Activated CD4-positive, alpha-beta T cell treated with anti-CD3 and anti-CD28 coated beads, Interleukin-2, amount 10 ng/mL, durations not matched to agents 24 days and 14 days (primary cell): ENCODE measurements around the gene TTK. TPM values are rescaled to one million over a fixed set of nuclear protein-coding genes. Genes with fewer than 3 reads are reported as not detected.

ENCODE experiments used
- DNase-seq: peaks from one replicate; pipeline ENCODE4 v3.0.0; 2022
- H3K27ac Mint-ChIP-seq: one replicate; pipeline ENCODE4 v1.8.0; 2022; ENCODE audit warnings: mild to moderate bottlenecking, mixed read lengths
- H3K27me3 Mint-ChIP-seq: one replicate; pipeline ENCODE4 v1.8.0; 2022; ENCODE audit warnings: mixed read lengths
- H3K36me3 Mint-ChIP-seq: one replicate; pipeline ENCODE4 v1.8.0; 2022; ENCODE audit warnings: low read depth, mild to moderate bottlenecking, mixed read lengths
- H3K4me1 Mint-ChIP-seq: one replicate; pipeline ENCODE4 v1.8.0; 2021; ENCODE audit warnings: mixed read lengths
- H3K4me3 Mint-ChIP-seq: one replicate; pipeline ENCODE4 v1.8.0; 2022; ENCODE audit warnings: mild to moderate bottlenecking, moderate library complexity, mixed read lengths
- H3K9me3 Mint-ChIP-seq: one replicate; pipeline ENCODE4 v1.8.0; 2021; ENCODE audit warnings: mixed read lengths
- intact Hi-C: fragments of 100-400 bp; cut with micrococcal nuclease; formaldehyde crosslinking; loops from one replicate; pipeline ENCODE4 v1.15.1; 2023
- total RNA-seq: library from RNA; stranded (reverse); gene quantifications from 2 replicates; pipeline ENCODE4 v1.2.3, GENCODE V29; 2022

The TTK gene
- 21.9 and 22.4 TPM in 2 replicates for total RNA-seq

DNA sequence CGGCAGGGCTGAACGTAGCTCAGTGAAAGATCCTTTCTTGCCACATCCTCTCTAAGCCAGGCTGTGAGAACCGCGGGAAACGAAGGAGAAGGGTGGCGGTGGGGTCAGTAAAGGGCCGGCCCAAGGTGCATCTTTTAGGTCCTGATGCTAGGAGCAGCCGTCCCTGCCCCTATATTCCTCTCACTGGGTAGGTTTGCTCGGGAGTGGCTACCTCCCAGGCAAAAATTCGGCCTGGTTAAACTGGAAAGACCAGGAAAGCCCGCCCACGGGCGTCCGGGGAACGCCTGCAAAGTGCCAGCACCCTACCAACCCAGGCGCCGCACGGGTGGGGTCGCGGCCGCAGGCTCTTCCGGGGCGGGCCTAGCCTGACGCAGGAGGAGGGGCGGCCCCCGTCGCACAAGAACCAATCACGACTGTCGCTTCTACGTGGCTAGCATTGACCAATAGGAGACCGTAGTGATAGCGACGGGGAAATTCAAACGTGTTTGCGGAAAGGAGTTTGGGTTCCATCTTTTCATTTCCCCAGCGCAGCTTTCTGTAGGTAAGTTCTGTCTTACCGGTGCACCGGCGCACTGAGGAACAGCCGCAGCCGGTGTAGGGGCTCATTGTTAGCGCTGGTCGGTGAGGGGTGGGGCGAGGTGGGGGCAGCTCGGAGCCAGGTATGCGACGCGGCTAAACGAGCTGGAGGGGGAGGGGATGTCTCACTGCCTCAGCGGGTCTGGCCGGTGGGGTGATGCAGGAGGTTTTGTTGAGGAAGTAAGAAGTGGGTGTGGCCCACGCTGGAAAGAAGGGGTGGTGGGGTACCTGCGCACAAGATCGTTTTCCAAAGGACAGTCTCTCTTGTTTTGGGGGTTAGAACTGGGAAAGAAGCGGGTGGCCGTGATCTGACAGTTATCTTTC lies at the start of gene TTK:
TSS of gene TTK (plus strand) at position 477 of the 900 bp plus-strand sequence. CDS start 1,195 bp downstream, outside the sequence.
- H3K27me3 Mint-ChIP-seq, result peaks cover 6% of the 10 kb centered on the region
- H3K36me3 Mint-ChIP-seq, result peaks cover 20% of the 10 kb centered on the region
- peaks cover 37% of the 10 kb centered on the region for H3K4me1 Mint-ChIP-seq
- DNase-seq, result peak; percentile 98
- intact Hi-C loops, result loop anchor here (1.0 to 10.0 kb wide), 7 partner anchors 28 to 1750 kb away; partner anchors contain the start of genes BCKDHB, ELOVL4, IRAK1BP1 and TENT5A
- no peaks in the 10 kb centered on the region for H3K9me3 Mint-ChIP-seq
- peak within 1 kb of the TSS; percentile 96 for H3K27ac Mint-ChIP-seq
- H3K4me3 Mint-ChIP-seq, result peak within 1 kb of the TSS; percentile 98

- Mint-ChIP-seq H3K4me3 (no peak overlapping the region), H3K27me3 (peaks cover 22% of the 10 kb centered on the region), H3K4me1 (no peaks in the 10 kb centered on the region), H3K9me3 (peaks cover 8% of the 10 kb centered on the region), H3K27ac (no peak overlapping the region), H3K36me3 (no peaks in the 10 kb centered on the region)
- DNase-seq, result no peak
- intact Hi-C loops, result no loop called here
These were observed 49.6 kb upstream of the TTK start for GRCh38 chr6:79954849-79955248.

DNA sequence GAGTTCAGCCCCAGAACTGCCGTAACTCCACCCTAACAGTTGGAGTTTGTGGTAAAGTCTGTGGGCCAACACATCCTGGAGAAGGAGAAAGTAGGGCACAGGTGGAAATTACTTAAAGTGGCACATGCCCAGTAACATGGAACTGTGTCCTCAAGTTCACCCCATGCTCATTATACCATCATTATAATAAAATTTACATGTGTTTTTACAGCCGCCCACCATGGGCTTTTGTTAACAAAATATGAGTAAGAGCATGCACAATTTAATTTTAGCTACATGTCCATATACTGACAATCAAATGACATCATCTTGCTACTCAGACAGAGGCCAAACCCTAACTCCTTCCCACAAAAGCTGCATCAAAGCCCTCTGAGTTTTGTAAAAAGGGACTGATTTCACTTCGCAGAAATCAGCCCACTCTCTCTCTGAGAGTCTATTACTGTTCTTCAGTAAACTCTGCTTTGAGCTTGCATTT lies 39.8 kb upstream of the TTK start:
- peaks cover 25% of the 10 kb centered on the region for H3K9me3 Mint-ChIP-seq
- no peaks in the 10 kb centered on the region for H3K36me3 Mint-ChIP-seq
- DNase-seq, result no peak
- intact Hi-C loops, result no loop called here
- no peak overlapping the region for H3K4me3 Mint-ChIP-seq
- H3K27ac Mint-ChIP-seq, result no peak overlapping the region
- peaks cover 4% of the 10 kb centered on the region for H3K4me1 Mint-ChIP-seq
- peaks cover 26% of the 10 kb centered on the region for H3K27me3 Mint-ChIP-seq

DNA sequence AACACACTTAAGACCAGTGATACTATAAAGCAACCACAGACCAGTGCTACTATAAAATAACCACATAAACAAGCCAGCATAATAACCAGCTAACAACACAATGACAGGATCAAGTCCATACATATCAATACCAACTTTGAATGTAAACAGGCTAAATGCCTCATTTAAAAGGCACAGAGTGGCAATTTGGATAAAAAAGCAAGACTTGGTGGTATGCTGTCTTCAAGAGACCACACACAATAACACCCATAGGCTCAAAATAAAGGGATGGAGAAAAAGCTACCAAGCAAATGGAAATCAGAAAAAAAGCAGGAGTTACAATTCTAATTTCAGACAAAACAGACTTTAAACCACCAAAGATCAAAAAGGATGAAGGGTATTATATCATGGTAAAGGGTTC lies 37.3 kb upstream of the TTK start:
- DNase-seq, result no peak
- H3K4me3 Mint-ChIP-seq, result no peak overlapping the region
- H3K36me3 Mint-ChIP-seq, result no peaks in the 10 kb centered on the region
- H3K9me3 Mint-ChIP-seq, result peaks cover 29% of the 10 kb centered on the region
- peaks cover 4% of the 10 kb centered on the region for H3K4me1 Mint-ChIP-seq
- peaks cover 18% of the 10 kb centered on the region for H3K27me3 Mint-ChIP-seq
- H3K27ac Mint-ChIP-seq, result no peak overlapping the region
- intact Hi-C loops, result no loop called here

- Mint-ChIP-seq H3K4me1 (peaks cover 2% of the 10 kb centered on the region), H3K36me3 (no peaks in the 10 kb centered on the region), H3K27me3 (peaks cover 13% of the 10 kb centered on the region), H3K4me3 (no peak overlapping the region), H3K9me3 (peaks cover 24% of the 10 kb centered on the region), H3K27ac (no peak overlapping the region)
- intact Hi-C loops, result no loop called here
- DNase-seq, result no peak
These were observed 34.7 kb upstream of the TTK start for GRCh38 chr6:79969784-79970183.

DNA sequence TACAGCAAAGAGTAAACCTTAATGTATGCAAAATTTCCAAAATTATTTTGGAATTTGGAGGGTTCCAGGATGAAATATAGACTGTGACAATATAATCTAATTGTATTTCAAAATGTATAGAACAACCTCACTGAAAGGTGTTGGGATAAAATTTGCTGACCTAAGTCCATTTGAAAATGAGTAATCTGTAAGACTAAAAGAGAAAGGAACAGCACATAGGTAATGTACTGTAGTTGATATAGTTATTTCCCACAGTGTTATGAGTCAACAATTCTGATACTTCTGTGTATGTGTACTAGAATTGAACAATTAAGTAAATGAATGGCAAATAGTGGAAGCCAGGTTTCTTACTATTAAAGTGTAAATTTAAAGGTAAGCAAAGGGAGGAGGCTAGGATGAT lies 33.3 kb upstream of the TTK start:
- Mint-ChIP-seq H3K4me1 (no peaks in the 10 kb centered on the region), H3K4me3 (no peak overlapping the region), H3K27ac (no peak overlapping the region), H3K36me3 (no peaks in the 10 kb centered on the region), H3K27me3 (peaks cover 20% of the 10 kb centered on the region), H3K9me3 (peaks cover 24% of the 10 kb centered on the region)
- no peak for DNase-seq
- intact Hi-C loops, result no loop called here

DNA sequence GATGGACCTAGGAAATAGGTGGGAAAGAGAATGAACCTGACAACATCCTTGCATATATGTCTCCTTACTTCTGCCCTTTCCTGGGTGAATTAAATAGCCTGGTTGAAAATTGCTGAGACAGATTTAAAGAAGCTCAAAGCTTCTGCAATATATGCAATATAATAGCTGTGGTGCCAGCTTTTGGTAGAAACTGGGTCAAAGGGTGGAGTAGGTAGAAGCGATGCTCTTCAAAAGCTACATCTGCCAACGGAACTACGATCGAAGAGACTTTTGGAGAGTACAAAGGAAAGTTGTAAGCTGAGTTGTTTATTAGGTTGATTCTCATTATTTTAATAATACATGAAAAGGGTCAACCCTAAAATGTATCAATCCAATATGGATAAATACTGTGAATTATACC lies 22.8 kb upstream of the TTK start:
- no peak overlapping the region for H3K4me3 Mint-ChIP-seq
- no peaks in the 10 kb centered on the region for H3K36me3 Mint-ChIP-seq
- no peak for DNase-seq
- intact Hi-C loops, result no loop called here
- H3K4me1 Mint-ChIP-seq, result no peaks in the 10 kb centered on the region
- H3K27ac Mint-ChIP-seq, result no peak overlapping the region
- no peaks in the 10 kb centered on the region for H3K9me3 Mint-ChIP-seq
- H3K27me3 Mint-ChIP-seq, result peaks cover 6% of the 10 kb centered on the region

DNA sequence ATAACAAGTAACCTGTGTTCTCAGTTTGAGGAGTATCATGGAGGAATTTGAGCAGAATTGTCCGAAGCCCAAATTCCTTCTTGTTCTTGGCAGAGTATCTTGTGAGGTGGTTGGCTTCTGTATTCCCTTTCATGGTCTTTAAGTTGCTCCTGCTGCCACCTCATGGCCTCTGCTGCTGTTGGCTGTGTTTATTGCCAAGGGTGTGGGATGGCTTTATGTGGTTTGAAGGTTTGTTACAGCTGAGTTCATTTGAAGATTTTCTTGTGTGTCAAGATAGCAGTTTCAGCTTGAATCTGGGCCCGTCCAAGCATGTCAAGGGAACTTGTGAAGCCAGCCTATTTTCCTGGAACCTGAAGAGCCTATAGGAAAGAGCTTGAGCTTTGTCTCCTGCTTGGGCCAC lies 20.2 kb upstream of the TTK start:
- no peak overlapping the region for H3K4me3 Mint-ChIP-seq
- no peaks in the 10 kb centered on the region for H3K36me3 Mint-ChIP-seq
- peaks cover 2% of the 10 kb centered on the region for H3K27me3 Mint-ChIP-seq
- no peaks in the 10 kb centered on the region for H3K4me1 Mint-ChIP-seq
- intact Hi-C loops, result no loop called here
- H3K27ac Mint-ChIP-seq, result no peak overlapping the region
- H3K9me3 Mint-ChIP-seq, result no peaks in the 10 kb centered on the region
- DNase-seq, result no peak

DNA sequence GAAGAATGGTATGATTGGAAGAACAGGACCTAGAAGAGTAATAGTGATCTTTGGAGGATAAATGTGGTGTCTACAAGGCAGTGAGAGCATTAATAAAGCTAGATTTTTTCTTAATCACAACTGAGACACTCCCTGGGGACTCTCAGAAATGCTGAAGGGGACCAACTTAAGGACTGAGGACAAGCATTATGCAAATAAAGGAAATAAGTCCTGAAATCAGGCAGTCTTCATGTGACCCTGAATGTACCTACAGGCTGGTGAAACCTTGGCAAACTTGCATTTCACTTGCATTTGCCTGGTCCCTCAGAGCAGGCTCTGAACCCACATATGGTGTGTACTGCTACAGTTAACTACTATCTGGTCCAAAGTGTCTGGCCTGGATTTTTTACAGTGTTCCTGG lies 19.3 kb upstream of the TTK start:
- no peaks in the 10 kb centered on the region for H3K9me3 Mint-ChIP-seq
- DNase-seq, result no peak
- no peak overlapping the region for H3K27ac Mint-ChIP-seq
- H3K4me1 Mint-ChIP-seq, result no peaks in the 10 kb centered on the region
- intact Hi-C loops, result no loop called here
- no peak overlapping the region for H3K4me3 Mint-ChIP-seq
- H3K27me3 Mint-ChIP-seq, result peaks cover 2% of the 10 kb centered on the region
- H3K36me3 Mint-ChIP-seq, result no peaks in the 10 kb centered on the region

DNA sequence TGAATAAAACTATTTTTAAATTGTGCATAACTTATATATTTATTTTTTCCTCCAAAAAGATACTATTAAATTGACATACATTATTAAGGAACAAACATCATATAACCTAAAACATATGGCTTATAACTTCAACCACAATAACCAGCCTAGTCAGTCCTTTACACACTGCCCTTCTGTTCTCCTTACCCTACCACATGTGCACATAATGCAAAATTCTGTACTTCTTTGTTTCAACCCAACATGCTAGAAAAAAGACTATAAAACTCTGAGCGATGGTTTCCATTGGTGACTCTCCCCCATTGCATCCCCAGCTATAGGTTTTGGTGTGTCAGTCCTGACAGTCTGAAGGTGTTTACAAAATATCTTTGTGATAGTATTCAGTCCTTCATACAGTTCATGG lies 14.8 kb upstream of the TTK start:
- Mint-ChIP-seq H3K9me3 (no peaks in the 10 kb centered on the region), H3K4me3 (no peak overlapping the region), H3K27ac (no peak overlapping the region), H3K27me3 (no peaks in the 10 kb centered on the region), H3K4me1 (no peaks in the 10 kb centered on the region), H3K36me3 (no peaks in the 10 kb centered on the region)
- intact Hi-C loops, result no loop called here
- no peak for DNase-seq

DNA sequence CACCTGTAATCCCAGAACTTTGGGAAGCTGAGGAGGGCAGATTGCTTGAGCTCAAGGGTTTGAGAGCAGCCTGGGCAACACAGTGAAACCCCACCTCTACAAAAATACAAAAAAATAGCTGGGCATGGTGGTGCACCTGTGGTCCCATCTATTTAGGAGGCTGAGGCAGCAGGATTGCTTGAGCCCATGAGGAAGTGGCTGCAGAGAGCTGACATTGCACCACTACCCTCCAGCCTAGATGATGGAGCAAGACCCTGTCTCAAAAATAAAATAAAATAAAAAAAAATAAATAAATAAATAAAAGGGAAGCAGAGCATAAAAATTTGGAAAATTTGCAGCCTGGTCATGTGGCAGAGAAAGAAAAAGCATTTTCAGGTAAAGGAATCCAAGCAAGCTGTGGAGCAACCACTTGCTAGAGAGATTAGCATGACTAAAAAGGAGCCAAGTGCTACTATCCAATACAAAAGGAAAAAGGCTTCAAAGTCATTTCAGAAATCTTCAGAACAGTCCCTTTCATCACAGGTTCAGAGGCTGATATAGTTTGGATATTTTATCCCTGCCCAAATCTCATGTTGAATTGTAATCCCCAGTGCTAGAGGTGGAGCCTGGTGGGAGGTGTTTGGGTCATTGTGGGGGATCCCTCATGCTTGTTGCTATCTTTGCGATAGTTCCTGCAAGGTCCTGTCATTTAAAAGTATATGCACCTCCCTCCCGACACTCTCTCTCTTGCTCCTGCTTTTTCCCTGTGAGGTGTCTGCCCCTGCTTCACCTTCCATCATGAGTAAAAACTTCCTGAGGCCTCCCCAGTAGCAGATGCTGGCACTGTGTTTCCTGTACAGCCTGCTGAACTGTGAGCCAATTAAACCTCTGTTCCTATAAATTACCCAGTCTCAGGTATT lies 11.2 kb upstream of the TTK start:
- no peak for DNase-seq
- Mint-ChIP-seq H3K4me1 (no peaks in the 10 kb centered on the region), H3K27ac (no peak overlapping the region), H3K4me3 (no peak overlapping the region), H3K27me3 (peaks cover 17% of the 10 kb centered on the region), H3K36me3 (no peaks in the 10 kb centered on the region), H3K9me3 (no peaks in the 10 kb centered on the region)
- intact Hi-C loops, result no loop called here

GRCh38 chr6:79993911-79994309 lies 10.5 kb upstream of the TTK start:
- H3K9me3 Mint-ChIP-seq, result no peaks in the 10 kb centered on the region
- intact Hi-C loops, result no loop called here
- DNase-seq, result no peak
- no peak overlapping the region for H3K4me3 Mint-ChIP-seq
- H3K36me3 Mint-ChIP-seq, result no peaks in the 10 kb centered on the region
- H3K27ac Mint-ChIP-seq, result no peak overlapping the region
- no peaks in the 10 kb centered on the region for H3K4me1 Mint-ChIP-seq
- H3K27me3 Mint-ChIP-seq, result peaks cover 24% of the 10 kb centered on the region

DNA sequence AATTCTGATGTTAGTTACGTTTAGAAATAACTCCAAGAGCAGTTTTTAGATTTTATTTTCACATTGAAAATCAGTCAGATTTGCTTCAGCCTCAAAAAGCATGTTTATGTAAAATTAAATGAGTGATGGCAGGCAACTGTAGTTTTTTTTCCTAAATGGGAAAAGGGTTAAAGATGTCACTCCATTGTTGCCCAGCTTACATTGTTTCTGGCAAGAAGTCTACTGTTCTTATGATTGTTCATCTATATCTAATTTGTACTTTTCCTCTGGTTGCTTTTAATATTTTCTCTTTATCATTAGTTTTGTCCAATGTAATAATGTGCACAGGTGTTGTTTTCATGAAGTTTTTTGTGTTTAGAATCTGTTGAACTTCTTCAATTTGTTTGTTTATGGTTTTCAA lies 6.7 kb upstream of the TTK start:
- Mint-ChIP-seq H3K27ac (no peak overlapping the region), H3K27me3 (peaks cover 31% of the 10 kb centered on the region), H3K4me1 (no peaks in the 10 kb centered on the region), H3K9me3 (no peaks in the 10 kb centered on the region), H3K4me3 (no peak overlapping the region), H3K36me3 (no peaks in the 10 kb centered on the region)
- intact Hi-C loops, result no loop called here
- DNase-seq, result no peak

GRCh38 chr6:80001337-80001736 lies 3.1 kb upstream of the TTK start:
- intact Hi-C loops, result loop anchor here (5.0 to 10.0 kb wide), 4 partner anchors 161 to 1753 kb away; partner anchors contain the start of genes IRAK1BP1 and TENT5A
- H3K9me3 Mint-ChIP-seq, result no peaks in the 10 kb centered on the region
- peaks cover 26% of the 10 kb centered on the region for H3K4me1 Mint-ChIP-seq
- peaks cover 22% of the 10 kb centered on the region for H3K27me3 Mint-ChIP-seq
- DNase-seq, result no peak
- no peak overlapping the region for H3K27ac Mint-ChIP-seq
- peaks cover 5% of the 10 kb centered on the region for H3K36me3 Mint-ChIP-seq
- no peak overlapping the region for H3K4me3 Mint-ChIP-seq
